GM18511 (cell line): ENCODE data around the gene NACA2.
"Not testable (repeated sequence)": the region's sequence is repeated elsewhere in the genome, so short reads cannot be mapped to it uniquely, and the experiment has no call there.

Experiments used
- ATAC-seq: cut with Tn5 transposase; IDR thresholded peaks from one replicate; pipeline ENCODE4 v1.9.1; 2021; ENCODE audit warnings: mild to moderate bottlenecking, moderate library complexity; ENCODE audit not compliant: unreplicated experiment

The NACA2 gene

DNA sequence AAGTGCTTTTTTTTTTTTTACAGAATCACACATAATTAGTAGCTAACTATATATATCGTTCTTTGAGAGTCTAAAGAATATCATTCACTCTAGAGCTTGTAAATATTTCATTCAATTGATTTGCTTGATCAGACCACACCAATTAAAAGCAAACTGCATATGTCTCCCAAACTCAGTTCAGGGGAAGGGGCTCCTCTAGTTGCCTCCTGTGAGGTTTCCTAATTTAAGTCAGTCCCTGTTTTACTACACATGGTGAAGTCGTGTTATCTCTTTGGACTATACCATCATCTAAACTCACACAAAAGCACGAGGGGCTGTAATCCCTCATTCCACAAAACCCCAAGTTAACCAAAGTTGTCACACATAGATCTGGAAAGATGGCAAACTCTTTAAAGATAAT, 11.7 kb downstream of the NACA2 start:
- no peak for ATAC-seq

GRCh38 chr17:61578645-61579044, 12.4 kb downstream of the NACA2 start:
- no peak for ATAC-seq

DNA sequence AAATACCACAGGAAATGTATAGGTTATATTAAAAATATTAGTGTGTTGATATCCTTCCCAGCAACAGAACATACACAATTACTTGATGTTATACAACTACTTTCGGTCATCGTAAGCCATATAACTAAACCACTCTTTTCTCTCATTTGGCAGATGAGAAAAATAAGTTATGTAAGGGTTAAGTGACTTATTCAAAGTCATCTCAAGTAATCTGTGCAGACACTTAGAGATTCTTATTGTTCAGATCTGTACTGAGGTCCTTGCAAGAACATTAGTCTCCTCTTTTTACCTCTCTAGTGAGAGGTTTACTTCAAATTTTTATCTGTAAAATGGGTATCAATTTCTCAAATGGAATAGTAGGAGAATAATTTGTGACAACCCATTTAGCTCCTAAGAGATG, 15.0 kb downstream of the NACA2 start:
- no peak for ATAC-seq

GRCh38 chr17:61575352-61575975, 15.6 kb downstream of the NACA2 start:
- no peak for ATAC-seq

GRCh38 chr17:61574542-61575351, 16.3 kb downstream of the NACA2 start:
- no peak for ATAC-seq

DNA sequence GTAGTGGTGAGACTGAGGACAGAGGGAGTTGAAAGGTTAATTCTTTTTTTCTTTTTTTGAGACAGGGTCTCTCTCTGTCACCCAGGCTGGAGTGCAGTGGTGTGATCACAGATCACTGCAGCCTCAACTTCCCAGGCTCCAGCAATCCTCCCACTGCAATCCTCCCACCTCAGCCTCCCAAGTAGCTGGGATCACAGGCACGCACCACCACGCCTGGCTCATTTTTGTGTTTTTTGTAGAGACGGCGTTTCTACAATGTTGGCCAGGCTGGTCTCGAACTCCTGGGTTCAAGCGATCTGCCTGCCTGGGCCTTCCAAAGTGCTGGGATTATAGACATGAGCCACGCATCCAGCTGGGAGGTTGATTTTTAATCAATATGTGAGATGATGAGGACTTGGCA, 18.5 kb downstream of the NACA2 start:
- ATAC-seq, result not testable (repeated sequence)

DNA sequence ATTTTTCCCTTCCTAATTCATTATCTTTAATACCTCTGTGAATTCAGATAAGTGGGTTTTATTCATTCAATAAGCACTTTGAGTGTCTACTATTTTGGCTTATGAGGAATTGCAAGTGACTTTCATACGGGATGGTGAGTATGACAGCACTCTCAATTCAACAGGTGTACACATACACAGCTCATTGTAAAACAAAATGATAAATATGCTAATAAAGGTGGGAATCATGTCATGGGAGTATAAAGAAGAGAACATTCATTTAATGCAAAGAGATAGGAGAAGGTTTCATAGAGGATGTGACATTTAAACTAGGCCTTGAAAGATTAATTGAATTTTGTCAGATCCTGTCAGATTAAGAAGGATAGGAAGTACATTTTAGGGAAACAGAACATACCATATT, 19.4 kb downstream of the NACA2 start:
- no peak for ATAC-seq

DNA sequence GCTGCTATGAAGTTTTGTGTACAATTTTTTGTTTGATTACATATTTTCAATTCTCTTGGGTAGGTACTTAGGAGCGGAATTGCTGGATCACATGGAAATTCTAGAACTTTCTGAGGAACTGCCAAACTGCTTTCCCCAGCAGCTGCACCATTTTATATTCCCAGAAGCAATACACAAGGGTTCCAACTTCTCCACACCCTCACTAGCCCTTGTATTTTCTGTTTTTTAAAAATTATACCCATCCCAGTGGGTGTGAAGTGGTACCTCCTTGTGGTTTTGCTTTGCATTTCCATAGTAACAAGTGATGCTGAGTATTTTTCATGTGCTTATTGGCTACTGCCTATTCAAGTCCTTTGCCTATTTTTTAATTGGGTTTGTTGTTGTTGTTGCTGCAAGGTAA, 20.9 kb downstream of the NACA2 start:
- ATAC-seq, result no peak

- ATAC-seq, result not testable (repeated sequence)
These were observed 21.5 kb downstream of the NACA2 start for GRCh38 chr17:61569525-61569924.

- ATAC-seq, result no peak
These were observed 22.6 kb downstream of the NACA2 start for GRCh38 chr17:61568219-61569072.

DNA sequence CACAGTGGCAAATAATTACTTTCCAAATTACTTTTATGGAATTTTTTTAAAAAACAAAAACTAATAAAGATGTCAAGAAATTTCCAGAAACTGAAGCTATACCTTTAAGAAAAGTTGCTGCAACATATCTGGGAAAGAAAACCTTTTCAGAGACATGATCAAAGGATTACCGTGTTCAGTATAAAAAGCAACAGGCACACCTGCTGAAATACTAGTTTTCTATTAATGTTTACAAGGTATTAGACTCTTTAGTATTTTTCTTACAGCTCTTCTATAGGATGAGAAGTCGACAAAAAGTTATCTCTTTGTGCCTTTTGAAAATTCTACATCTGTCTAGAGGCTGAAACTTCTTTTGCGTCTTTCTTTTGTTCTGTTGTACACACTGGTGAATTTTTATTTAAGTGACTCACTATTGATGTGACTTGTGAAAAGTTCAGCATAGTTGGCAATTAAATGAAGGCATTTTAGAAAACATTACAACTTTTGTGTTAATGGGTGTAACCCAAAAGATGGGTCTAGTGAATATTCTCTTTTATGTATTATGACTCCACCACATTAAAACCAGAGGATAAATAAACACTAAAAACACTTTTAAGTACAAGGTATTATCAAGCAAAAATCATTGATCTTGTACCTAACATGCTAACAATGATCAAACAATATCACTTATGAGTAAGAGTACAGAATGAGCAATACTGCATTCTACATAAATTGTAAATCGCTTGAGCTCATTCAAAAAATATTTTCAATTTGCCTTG, 23.8 kb downstream of the NACA2 start:
- ATAC-seq, result no peak

DNA sequence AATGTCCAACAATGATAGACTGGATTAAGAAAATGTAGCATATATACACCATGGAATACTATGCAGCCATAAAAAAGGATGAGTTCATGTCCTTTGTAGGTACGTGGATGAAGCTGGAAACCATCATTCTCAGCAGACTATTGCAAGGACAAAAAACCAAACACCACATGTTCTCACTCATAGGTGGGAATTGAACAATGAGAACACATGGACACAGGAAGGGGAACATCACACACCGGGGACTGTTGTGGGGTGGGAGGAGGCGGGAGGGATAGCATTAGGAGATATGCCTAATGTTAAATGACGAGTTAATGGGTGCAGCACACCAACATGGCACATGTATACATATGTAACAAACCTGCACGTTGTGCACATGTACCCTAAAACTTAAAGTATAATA, 24.6 kb downstream of the NACA2 start:
- ATAC-seq, result not testable (repeated sequence)

GRCh38 chr17:61565850-61566249, 25.2 kb downstream of the NACA2 start:
- ATAC-seq, result not testable (repeated sequence)

DNA sequence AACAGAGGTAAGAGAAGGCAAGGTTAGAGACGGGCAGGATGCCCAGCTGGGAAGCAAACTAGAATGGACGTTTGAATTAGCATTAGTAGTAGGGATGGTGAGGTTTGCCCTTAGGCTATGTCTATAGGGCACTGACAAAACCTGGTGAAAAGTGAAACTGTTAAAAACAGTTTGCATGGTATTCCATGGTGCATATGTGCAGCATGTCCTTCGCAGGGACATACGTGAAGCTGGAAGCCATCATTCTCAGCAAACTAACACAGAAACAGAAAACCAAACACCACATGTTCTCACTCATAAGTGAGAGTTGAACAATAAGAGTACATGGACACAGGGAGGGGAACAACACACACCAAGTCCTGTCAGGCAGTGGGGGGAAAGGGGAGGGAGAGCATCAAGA, 25.8 kb downstream of the NACA2 start:
- no peak for ATAC-seq

- no peak for ATAC-seq
These were observed 28.7 kb downstream of the NACA2 start for GRCh38 chr17:61562287-61562686.

DNA sequence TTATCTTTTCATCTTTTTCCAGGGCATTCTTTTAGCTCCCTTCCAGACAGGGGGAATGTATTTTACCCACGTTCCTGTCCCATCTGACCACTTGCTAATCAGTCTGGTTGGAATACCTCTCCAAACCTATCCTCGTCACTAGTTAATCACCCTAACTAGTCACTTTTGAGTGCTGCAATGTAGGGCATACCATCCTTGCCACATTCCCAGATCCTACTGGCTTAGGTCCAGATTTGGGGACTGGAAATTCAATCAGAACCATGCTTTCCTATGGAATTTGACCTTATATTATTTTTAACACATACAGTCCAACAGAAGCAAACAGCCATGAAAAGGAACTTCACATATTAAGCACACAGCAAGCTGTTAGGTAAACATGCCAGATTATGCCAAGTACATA, 29.7 kb downstream of the NACA2 start:
- ATAC-seq, result no peak

DNA sequence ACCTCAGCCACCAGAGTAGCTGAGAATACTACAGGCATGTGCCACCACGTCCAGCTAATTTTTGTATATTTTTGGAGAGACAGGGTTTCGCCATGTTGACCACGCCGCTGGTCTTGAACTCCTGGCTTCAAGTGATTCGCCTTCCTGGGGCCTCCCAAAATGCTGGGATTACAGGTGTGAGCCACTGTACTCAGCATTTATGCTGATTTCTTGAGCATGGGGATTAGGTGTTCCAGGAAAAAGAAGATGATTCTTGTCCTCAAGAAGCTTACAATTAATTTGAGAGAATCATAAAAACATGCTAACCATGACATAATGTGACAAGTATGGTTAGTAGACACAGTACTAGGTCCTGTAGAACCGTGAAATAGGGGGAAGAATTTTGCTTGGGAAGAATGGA, 30.9 kb downstream of the NACA2 start:
- no peak for ATAC-seq

GRCh38 chr17:61556224-61557188, 34.5 kb downstream of the NACA2 start:
- no peak for ATAC-seq

DNA sequence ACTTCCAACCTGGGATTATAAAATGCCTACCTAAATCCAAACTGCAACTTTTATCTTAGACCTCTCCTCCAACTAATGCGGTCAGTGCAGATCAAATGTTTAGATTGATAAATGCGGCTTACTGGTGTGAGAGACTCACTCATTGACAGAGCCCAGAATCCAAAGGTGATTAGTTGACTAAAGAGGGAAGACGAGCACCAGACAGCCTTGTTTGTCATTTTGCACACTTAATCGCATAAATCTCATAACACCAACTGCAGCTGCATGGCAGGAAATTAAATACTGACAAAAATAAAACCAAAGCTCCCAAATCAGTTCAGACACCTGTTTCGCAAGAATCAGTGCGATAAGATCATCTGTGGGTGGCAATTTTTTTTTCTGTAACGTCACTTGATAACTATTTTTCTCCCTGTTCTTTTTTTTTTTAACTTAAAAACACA, 35.9 kb downstream of the NACA2 start:
- no peak for ATAC-seq

DNA sequence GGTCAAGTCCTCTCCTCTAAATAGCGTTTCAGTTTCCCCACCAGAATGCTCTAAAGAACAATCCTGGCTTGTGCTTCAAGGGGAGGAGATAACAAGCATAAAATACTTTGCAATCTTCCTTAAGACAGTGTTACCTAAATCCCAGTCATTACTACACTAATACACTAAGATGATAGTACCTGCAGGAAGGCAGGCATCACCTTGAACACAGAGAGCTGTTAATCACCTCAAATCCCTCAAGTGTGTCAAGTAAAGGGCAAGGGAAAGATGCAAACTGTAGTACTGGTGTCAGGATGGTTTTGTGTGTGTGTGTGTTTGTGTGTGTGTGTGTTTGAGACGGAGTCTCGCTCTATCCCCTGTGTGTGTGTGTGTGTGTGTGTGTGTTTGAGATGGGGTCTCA, 36.8 kb downstream of the NACA2 start:
- no peak for ATAC-seq
